Stimulated activated CD8-positive, alpha-beta memory T cell treated with anti-CD3 and anti-CD28 coated beads, Interleukin-15, amount 100 ng/mL, for 24 hours (primary cell): ENCODE results near the gene SASH3.

Experiments used
- DNase-seq: peaks from one replicate; pipeline ENCODE4 v3.0.0-alpha.2; 2020; ENCODE audit warnings: low read depth

Gene SASH3

GRCh38 chrX:129808829-129809796 is 29.4 kb downstream of the SASH3 start:
- no peak for DNase-seq

GRCh38 chrX:129813662-129814368 is 34.1 kb downstream of the SASH3 start:
- no peak for DNase-seq

- DNase-seq, result no peak
These were observed 38.4 kb downstream of the SASH3 start for GRCh38 chrX:129818123-129818522.

- DNase-seq, result no peak
These were observed 43.4 kb downstream of the SASH3 start for GRCh38 chrX:129823115-129823514.

GRCh38 chrX:129823522-129823921 is 43.8 kb downstream of the SASH3 start:
- DNase-seq, result no peak

- no peak for DNase-seq
These were observed 44.9 kb downstream of the SASH3 start for GRCh38 chrX:129824620-129825019.

GRCh38 chrX:129825746-129826505 is 46.2 kb downstream of the SASH3 start:
- DNase-seq, result no peak

- no peak for DNase-seq
These were observed 50.7 kb downstream of the SASH3 start for GRCh38 chrX:129830494-129830893.

- DNase-seq, result no peak
These were observed 51.5 kb downstream of the SASH3 start for GRCh38 chrX:129831091-129831885.

- DNase-seq, result no peak
These were observed 53.6 kb downstream of the SASH3 start for GRCh38 chrX:129833153-129833990.

GRCh38 chrX:129836827-129837226 is 57.1 kb downstream of the SASH3 start:
- no peak for DNase-seq

- no peak for DNase-seq
These were observed 60.6 kb downstream of the SASH3 start for GRCh38 chrX:129840344-129840743.

GRCh38 chrX:129842510-129843208 is 62.9 kb downstream of the SASH3 start:
- no peak for DNase-seq

- DNase-seq, result no peak
These were observed 63.4 kb downstream of the SASH3 start for GRCh38 chrX:129843209-129843458.

- peak; percentile 54 for DNase-seq
These were observed 63.9 kb downstream of the SASH3 start, which contains the start of gene ZDHHC9 for GRCh38 chrX:129843459-129844306. Gene ZDHHC9 (minus strand): TSS chrX:129843886. CDS start chrX:129841945, 1,941 bp downstream.
